Measurements from ENCODE around the gene TPGS1.

Gene TPGS1

GRCh38 chr19:531753-532560 is 24.7 kb downstream of the TPGS1 start, which contains the start of gene CDC34:
Gene CDC34, plus strand, starts transcription at chr19:531760. Its CDS starts 172 bp downstream, at chr19:531932.
- no peak for TF ChIP-seq CTCF (IDR thresholded peaks at IDR 0.05)

GRCh38 chr19:532561-533363 is 25.5 kb downstream of the TPGS1 start:
- peak; percentile 54; the same call in 1 of the 2 replicates for TF ChIP-seq CTCF (IDR thresholded peaks at IDR 0.05)

GRCh38 chr19:533364-534058 is 26.2 kb downstream of the TPGS1 start:
- no peak for TF ChIP-seq CTCF (IDR thresholded peaks at IDR 0.05)

GRCh38 chr19:534088-534487 is 26.8 kb downstream of the TPGS1 start:
- no peak for TF ChIP-seq CTCF (IDR thresholded peaks at IDR 0.05)

- TF ChIP-seq CTCF (IDR thresholded peaks at IDR 0.05) = no peak
Measured at GRCh38 chr19:535017-535835, 27.9 kb downstream of the TPGS1 start.

GRCh38 chr19:536031-536880 is 29.0 kb downstream of the TPGS1 start:
- TF ChIP-seq CTCF (IDR thresholded peaks at IDR 0.05) = no peak

Data from LNCAP (cell line).